GM13977 (cell line): Measurements from ENCODE around the gene GBA3.

Experiments used
- DNase-seq: peaks from one replicate; pipeline ENCODE4 v3.0.0; 2012; ENCODE audit warnings: low spot score
- CTCF ChIP-seq: IDR thresholded peaks from 2 replicates; pipeline ENCODE4 v1.5.1; 2012; ENCODE audit warnings: mild to moderate bottlenecking, control low read depth; ENCODE audit not compliant: insufficient read depth; ENCODE audit errors: extremely low read depth, missing control alignments
- in situ Hi-C: fragments of 300-500 bp; cut with MboI; formaldehyde crosslinking; loops from one replicate; pipeline ENCODE4 v1.12.0; 2022; ENCODE audit warnings: low sequenced_read_pairs, low pct_unique_long_range_greater_than_20kb, mixed read lengths, inconsistent platforms; ENCODE audit not compliant: unreplicated experiment

Gene GBA3

GRCh38 chr4:22814906-22815305, 122.2 kb downstream of the GBA3 start:
- no peak for TF ChIP-seq CTCF
- DNase-seq, result no peak
- in situ Hi-C loops, result no loop called here

GRCh38 chr4:22824091-22824490, 131.4 kb downstream of the GBA3 start:
- TF ChIP-seq CTCF, result no peak
- no peak for DNase-seq
- in situ Hi-C loops, result no loop called here

- in situ Hi-C loops, result no loop called here
- no peak for DNase-seq
- TF ChIP-seq CTCF, result no peak
These were observed 149.8 kb downstream of the GBA3 start for GRCh38 chr4:22842360-22843018.

GRCh38 chr4:22848332-22848731, 155.6 kb downstream of the GBA3 start:
- DNase-seq, result no peak
- in situ Hi-C loops, result no loop called here
- TF ChIP-seq CTCF, result no peak

- in situ Hi-C loops, result no loop called here
- no peak for DNase-seq
- no peak for TF ChIP-seq CTCF
These were observed 157.3 kb downstream of the GBA3 start for GRCh38 chr4:22850055-22850454.

- no peak for DNase-seq
- in situ Hi-C loops, result no loop called here
- no peak for TF ChIP-seq CTCF
These were observed 157.9 kb downstream of the GBA3 start for GRCh38 chr4:22850630-22851029.
